Esophagus squamous epithelium (tissue), 5 donors: Measurements from ENCODE around the gene TSPAN9. TPM values are rescaled to one million over a fixed set of nuclear protein-coding genes. Genes with fewer than 3 reads are reported as not detected.

Experiments
- DNase-seq: peaks from one replicate; lab custom pipeline; 2025; lab: John Stamatoyannopoulos, UW
- H3K27ac ChIP-seq, 4 donors: fragments of 200-600 bp; sonication (generic); one replicate each; pipeline ENCODE4 v1.5.1; 2016 to 2019; ENCODE audit warnings: mild to moderate bottlenecking in 1 of 4
- H3K27me3 ChIP-seq, 4 donors: fragments of 200-600 bp; sonication (generic); 1 replicate in 3 of 4; 2 replicates in 1 of 4; pipeline versions ENCODE4 v1.5.1 to v1.6.0; 2017 to 2021; ENCODE audit warnings: antibody characterized with exemption in 1 of 4
- H3K36me3 ChIP-seq, 3 donors: fragments of 200-600 bp; sonication (generic); one replicate each; pipeline ENCODE4 v1.5.1; 2016 to 2019
- H3K4me1 ChIP-seq, 3 donors: fragments of 200-600 bp; sonication (generic); one replicate each; pipeline ENCODE4 v1.5.1; 2017 to 2019
- H3K4me3 ChIP-seq, 4 donors: fragments of 200-600 bp; sonication (generic); 1 replicate in 3 of 4; 2 replicates in 1 of 4; pipeline ENCODE4 v1.5.1; 2016 to 2019; ENCODE audit warnings: mild to moderate bottlenecking in 2 of 4, moderate library complexity in 1 of 4
- H3K9me3 ChIP-seq, 3 donors: fragments of 200-600 bp; sonication (generic); one replicate each; pipeline ENCODE4 v1.5.1; 2016 to 2019
- POLR2A ChIP-seq, 4 donors: fragments of 450-650 bp; IDR thresholded peaks; one replicate each; pipeline ENCODE4 v1.6.1; 2017; ENCODE audit warnings: antibody characterized with exemption in 4 of 4, mild to moderate bottlenecking in 4 of 4, moderate library complexity in 3 of 4
- WGBS, 2 donors: methylation state at CpG; one replicate each; pipeline ENCODE4 v1.1.5; 2018; 5-methylcytosine and 5-hydroxymethylcytosine counted together
- intact Hi-C: fragments of 100-400 bp; cut with DNase I; formaldehyde crosslinking; loops from one replicate; pipeline ENCODE4 v1.15.0; 2022
- total RNA-seq, 4 donors: library from RNA; depleted of rRNA; stranded (reverse); fragments of >200 nt; gene quantifications; one replicate each; pipeline ENCODE4 v1.1.0, GENCODE V29; 2016
- TF ChIP-seq, protein P1 (sequence below), 6 experiments: fragments of 450-650 bp in 4 of 6; fragments of 200-600 bp in 2 of 6; sonication (generic) in 2 of 6; IDR thresholded peaks; one replicate each; pipeline ENCODE4 v1.5.1; 2016 to 2019; ENCODE audit warnings: antibody characterized with exemption in 6 of 6, mild to moderate bottlenecking in 4 of 6, moderate library complexity in 4 of 6
- donor health status: DM: yes; HTN: yes; CAD: no.

The TSPAN9 gene
- total RNA-seq, 4 donors from 2014 or later, result 10.6 to 23.7 (median 17.6) TPM

DNA sequence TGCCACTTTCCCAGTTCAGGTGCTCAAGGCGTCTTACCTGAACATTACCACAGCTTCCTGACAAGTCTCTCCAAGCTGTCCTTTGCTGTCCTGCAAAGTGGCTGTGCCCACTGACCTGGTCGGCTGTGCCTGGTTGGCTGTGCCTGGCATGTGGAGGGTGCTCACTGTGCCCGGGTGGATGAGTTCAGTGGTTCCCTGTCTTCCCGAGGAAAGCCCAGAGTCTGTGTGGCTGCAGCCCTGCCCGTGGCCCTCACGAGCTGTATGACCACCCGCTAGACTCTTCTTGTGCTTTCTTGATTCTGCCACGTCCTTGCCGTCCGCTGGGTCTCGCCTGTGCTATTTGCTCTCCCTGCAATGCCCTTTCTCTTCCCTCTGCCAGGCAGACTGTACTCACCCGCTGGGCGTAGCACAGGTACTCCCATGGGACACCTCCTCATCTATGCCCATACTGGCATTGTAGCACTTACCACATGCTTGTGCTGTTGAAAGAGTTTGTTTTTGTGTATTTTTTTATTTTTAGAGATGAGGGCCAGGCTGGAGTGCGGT is 95.9 kb downstream of the TSPAN9 start:
- no peak overlapping the region for H3K27ac ChIP-seq
- 92% methylated on average over 11 to 14 of the region's 14 CpGs for WGBS, 2 donors
- no peaks in the 10 kb centered on the region for H3K9me3 ChIP-seq
- TF ChIP-seq POLR2A (IDR thresholded peaks at IDR 0.05), result no peak
- TF ChIP-seq, protein P1, sequence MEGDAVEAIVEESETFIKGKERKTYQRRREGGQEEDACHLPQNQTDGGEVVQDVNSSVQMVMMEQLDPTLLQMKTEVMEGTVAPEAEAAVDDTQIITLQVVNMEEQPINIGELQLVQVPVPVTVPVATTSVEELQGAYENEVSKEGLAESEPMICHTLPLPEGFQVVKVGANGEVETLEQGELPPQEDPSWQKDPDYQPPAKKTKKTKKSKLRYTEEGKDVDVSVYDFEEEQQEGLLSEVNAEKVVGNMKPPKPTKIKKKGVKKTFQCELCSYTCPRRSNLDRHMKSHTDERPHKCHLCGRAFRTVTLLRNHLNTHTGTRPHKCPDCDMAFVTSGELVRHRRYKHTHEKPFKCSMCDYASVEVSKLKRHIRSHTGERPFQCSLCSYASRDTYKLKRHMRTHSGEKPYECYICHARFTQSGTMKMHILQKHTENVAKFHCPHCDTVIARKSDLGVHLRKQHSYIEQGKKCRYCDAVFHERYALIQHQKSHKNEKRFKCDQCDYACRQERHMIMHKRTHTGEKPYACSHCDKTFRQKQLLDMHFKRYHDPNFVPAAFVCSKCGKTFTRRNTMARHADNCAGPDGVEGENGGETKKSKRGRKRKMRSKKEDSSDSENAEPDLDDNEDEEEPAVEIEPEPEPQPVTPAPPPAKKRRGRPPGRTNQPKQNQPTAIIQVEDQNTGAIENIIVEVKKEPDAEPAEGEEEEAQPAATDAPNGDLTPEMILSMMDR (IDR thresholded peaks at IDR 0.05), result no peak
- no peaks in the 10 kb centered on the region for H3K36me3 ChIP-seq
- H3K4me1 ChIP-seq, result peaks cover 0 to 25% (median 3%) of the 10 kb centered on the region in 3 donors
- H3K27me3 ChIP-seq, result no peaks in the 10 kb centered on the region
- intact Hi-C loops, result no loop called here
- DNase-seq, result no peak
- H3K4me3 ChIP-seq, result no peak overlapping the region

DNA sequence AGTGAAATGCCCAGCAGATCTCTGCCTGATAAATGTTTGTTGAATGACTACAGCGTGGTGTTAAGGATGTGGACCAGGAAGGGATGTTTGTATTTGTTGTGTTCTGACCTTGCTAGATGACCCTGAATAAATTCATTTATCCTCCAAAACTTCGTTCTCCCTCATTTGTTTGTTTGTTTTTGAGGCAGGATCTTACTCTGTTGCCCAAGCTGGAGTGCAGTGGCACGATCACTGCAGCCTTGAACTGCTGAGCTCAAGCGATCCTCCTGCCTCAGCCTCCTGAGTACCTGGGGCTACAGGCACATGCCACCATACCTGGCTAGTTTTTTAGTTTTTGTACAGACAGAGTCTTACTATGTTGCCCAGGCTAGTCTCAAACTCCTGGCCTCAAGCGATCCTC is 96.7 kb downstream of the TSPAN9 start:
- Histone ChIP-seq H3K9me3 (no peaks in the 10 kb centered on the region), H3K4me1 (peaks cover 0 to 17% (median under 1%) of the 10 kb centered on the region in 3 donors), H3K4me3 (no peak overlapping the region), H3K36me3 (no peaks in the 10 kb centered on the region), H3K27me3 (no peaks in the 10 kb centered on the region), H3K27ac (no peak overlapping the region)
- intact Hi-C loops, result no loop called here
- no peak for TF ChIP-seq POLR2A (IDR thresholded peaks at IDR 0.05)
- TF ChIP-seq, protein P1 (IDR thresholded peaks at IDR 0.05), result no peak
- no peak for DNase-seq
- 76 to 84% methylated on average over 5 of the region's 5 CpGs for WGBS, 2 donors

DNA sequence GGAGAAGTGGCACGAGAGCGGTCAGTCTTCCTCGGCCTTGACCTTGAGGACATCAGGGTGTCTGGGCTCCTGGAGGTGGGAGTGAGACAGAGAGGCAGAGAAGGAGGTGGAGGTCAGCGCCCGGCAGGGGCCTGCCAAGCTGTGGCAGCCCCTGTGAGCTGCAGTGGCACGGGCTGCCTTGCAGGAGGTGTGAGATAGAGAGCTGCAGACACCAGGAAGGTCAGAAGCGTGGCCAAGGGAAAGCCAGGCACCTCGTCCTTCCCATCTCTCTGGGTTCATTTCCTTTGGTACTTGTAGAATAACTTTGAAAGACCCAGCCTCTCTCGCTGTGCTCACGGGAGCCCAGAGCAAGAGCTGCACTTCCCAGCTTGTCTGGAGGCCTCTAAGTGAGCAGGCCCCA is 98.1 kb downstream of the TSPAN9 start:
- no peak for DNase-seq
- WGBS, 2 donors, result 83 to 90% methylated on average over 8 to 9 of the region's 10 CpGs
- no peak overlapping the region for H3K4me3 ChIP-seq
- H3K27me3 ChIP-seq, result no peaks in the 10 kb centered on the region
- no peaks in the 10 kb centered on the region for H3K36me3 ChIP-seq
- intact Hi-C loops, result no loop called here
- TF ChIP-seq POLR2A (IDR thresholded peaks at IDR 0.05), result no peak
- TF ChIP-seq, protein P1 (IDR thresholded peaks at IDR 0.05), result no peak
- no peaks in the 10 kb centered on the region for H3K9me3 ChIP-seq
- H3K27ac ChIP-seq, result no peak overlapping the region
- peaks cover 0 to 9% (median 0%) of the 10 kb centered on the region in 3 donors for H3K4me1 ChIP-seq

DNA sequence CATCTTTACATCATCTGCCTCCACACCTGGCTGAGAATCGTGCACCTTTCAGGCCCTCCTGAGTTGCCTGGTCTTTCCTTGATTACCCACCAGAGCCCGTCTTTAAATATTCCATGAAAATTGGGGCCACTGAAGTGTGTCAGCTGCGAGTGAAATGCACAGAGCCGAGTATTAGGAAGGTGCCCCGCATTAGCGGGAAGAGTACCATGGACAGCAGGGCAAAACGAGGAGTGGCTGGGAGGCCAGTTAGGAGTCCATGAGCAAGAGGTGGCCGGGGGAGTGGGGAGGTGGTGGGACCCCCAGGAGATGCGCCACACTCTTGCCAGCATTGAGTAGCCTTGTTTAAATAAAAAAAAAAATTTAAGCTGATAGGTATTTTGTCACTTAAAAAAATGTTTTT is 99.6 kb downstream of the TSPAN9 start:
- H3K36me3 ChIP-seq, result no peaks in the 10 kb centered on the region
- WGBS, 2 donors, result 81 to 90% methylated on average over 6 to 8 of the region's 9 CpGs
- intact Hi-C loops, result no loop called here

DNA sequence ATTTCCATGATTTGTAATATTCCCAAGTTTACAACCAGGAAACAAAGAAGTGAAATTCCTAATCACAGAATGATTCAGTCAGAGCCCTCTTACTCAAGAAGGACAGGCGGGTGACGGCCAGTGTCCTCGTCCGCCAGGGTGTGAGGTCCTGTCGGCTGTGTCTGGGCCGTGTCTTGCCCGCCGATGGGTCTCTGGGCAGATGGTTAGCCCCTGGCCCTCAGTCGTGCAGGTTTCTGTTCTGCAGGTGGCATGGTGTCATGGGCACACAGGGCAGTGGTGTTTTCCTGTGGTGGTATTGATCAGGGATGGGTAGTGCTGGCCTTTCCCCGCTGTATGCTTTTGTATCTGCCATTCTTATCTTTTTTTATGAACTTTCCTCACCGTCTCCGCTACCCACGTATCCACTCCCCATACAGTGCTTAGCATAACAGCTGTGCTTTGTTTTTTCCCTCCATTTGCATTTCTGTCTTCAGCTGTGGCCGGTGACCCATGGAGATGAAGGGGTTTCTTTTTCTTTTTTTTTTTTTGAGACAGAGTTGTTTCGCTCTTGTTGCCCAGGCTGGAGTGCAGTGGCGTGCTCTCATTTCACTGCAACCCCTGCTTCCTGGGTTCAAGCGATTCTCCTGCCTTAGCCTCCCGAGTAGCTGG is 100.7 kb downstream of the TSPAN9 start:
- Histone ChIP-seq H3K9me3 (no peaks in the 10 kb centered on the region), H3K27ac (no peak overlapping the region), H3K4me1 (no peaks in the 10 kb centered on the region), H3K27me3 (no peaks in the 10 kb centered on the region), H3K4me3 (no peak overlapping the region), H3K36me3 (peaks cover 0 to 4% (median 0%) of the 10 kb centered on the region in 3 donors)
- TF ChIP-seq, protein P1 (IDR thresholded peaks at IDR 0.05), result no peak
- no peak for TF ChIP-seq POLR2A (IDR thresholded peaks at IDR 0.05)
- DNase-seq, result no peak
- WGBS, 2 donors, result 92 to 94% methylated on average over 11 to 18 of the region's 18 CpGs
- intact Hi-C loops, result no loop called here

More for the DNA sequence above, 99.6 kb downstream of the TSPAN9 start:
- no peak for TF ChIP-seq POLR2A (IDR thresholded peaks at IDR 0.05)
- TF ChIP-seq, protein P1 (IDR thresholded peaks at IDR 0.05), result no peak
- no peaks in the 10 kb centered on the region for H3K9me3 ChIP-seq
- no peaks in the 10 kb centered on the region for H3K4me1 ChIP-seq
- no peaks in the 10 kb centered on the region for H3K27me3 ChIP-seq
- no peak overlapping the region for H3K27ac ChIP-seq
- no peak overlapping the region for H3K4me3 ChIP-seq
- no peak for DNase-seq
